ENCODE data around the gene PTDSS2. TPM values are rescaled to one million over a fixed set of nuclear protein-coding genes. Genes with fewer than 3 reads are reported as not detected.

Gene PTDSS2
- total and polyA plus RNA-seq, 2 of the 13 experiments (the other 11 are each of a cell fraction or from before 2014, with no cell fraction given), result 21.7 to 26.4 TPM

DNA sequence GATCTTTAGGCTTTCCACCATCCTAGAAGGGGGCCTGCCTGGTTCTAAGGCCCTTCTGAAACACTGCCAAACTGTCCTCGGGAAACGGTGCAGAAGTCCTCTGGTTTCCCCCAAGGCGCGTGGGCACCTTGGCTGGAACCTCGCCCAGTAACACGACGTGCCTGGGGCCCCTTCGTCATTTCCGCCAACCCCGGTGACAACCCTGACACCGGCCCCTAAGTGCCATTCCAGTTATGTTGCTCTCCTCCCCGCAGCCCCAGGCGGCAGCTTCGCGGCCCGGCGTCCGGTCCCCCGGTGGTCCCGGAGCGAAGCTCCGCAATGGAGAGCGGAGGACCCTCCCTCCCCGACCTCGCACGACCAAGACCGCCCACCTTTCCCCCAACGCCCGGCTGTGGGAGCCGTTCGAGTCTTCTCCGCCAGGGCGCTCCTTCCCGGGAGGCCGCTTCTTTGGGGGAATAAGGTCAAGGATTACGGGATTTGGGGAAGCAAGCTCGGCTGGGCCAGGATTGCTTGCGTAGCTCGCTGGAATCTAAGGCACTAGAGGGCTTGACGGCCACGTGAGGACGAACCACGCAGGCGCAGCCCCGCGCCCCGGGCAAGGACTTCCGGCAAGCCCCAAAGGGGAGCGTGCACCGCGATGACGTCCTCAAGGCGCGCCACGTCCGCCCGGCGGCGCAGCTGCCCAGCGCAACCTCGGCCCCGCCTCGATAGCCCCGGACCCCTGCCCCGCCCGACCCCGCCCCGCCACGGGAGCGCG lies 56.3 kb downstream of the PTDSS2 start (continued):
- TF ChIP-seq, protein P1, sequence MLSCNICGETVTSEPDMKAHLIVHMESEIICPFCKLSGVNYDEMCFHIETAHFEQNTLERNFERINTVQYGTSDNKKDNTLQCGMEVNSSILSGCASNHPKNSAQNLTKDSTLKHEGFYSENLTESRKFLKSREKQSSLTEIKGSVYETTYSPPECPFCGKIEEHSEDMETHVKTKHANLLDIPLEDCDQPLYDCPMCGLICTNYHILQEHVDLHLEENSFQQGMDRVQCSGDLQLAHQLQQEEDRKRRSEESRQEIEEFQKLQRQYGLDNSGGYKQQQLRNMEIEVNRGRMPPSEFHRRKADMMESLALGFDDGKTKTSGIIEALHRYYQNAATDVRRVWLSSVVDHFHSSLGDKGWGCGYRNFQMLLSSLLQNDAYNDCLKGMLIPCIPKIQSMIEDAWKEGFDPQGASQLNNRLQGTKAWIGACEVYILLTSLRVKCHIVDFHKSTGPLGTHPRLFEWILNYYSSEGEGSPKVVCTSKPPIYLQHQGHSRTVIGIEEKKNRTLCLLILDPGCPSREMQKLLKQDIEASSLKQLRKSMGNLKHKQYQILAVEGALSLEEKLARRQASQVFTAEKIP (CRISPR knock-in tag; IDR thresholded peaks at IDR 0.05; ENCODE audit: borderline replicate concordance), result no peak
- no peak for TF ChIP-seq HHEX (CRISPR knock-in tag; IDR thresholded peaks at IDR 0.05)
- no peak for TF ChIP-seq SETDB1 (CRISPR knock-in tag; IDR thresholded peaks at IDR 0.05; ENCODE audit: borderline replicate concordance)
- no peak for TF ChIP-seq NFIC (IDR thresholded peaks at IDR 0.05; ENCODE audit: low read length)
- TF ChIP-seq, protein P2, sequence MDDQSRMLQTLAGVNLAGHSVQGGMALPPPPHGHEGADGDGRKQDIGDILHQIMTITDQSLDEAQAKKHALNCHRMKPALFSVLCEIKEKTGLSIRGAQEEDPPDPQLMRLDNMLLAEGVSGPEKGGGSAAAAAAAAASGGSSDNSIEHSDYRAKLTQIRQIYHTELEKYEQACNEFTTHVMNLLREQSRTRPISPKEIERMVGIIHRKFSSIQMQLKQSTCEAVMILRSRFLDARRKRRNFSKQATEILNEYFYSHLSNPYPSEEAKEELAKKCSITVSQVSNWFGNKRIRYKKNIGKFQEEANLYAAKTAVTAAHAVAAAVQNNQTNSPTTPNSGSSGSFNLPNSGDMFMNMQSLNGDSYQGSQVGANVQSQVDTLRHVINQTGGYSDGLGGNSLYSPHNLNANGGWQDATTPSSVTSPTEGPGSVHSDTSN (CRISPR knock-in tag; IDR thresholded peaks at IDR 0.05; ENCODE audit: borderline replicate concordance), result no peak
- TF ChIP-seq, protein P3, sequence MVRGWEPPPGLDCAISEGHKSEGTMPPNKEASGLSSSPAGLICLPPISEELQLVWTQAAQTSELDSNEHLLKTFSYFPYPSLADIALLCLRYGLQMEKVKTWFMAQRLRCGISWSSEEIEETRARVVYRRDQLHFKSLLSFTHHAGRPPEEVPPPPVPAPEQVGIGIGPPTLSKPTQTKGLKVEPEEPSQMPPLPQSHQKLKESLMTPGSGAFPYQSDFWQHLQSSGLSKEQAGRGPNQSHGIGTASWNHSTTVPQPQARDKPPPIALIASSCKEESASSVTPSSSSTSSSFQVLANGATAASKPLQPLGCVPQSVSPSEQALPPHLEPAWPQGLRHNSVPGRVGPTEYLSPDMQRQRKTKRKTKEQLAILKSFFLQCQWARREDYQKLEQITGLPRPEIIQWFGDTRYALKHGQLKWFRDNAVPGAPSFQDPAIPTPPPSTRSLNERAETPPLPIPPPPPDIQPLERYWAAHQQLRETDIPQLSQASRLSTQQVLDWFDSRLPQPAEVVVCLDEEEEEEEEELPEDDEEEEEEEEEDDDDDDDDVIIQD (CRISPR knock-in tag; IDR thresholded peaks at IDR 0.05; ENCODE audit: low read depth), result no peak
- TF ChIP-seq, protein P4, sequence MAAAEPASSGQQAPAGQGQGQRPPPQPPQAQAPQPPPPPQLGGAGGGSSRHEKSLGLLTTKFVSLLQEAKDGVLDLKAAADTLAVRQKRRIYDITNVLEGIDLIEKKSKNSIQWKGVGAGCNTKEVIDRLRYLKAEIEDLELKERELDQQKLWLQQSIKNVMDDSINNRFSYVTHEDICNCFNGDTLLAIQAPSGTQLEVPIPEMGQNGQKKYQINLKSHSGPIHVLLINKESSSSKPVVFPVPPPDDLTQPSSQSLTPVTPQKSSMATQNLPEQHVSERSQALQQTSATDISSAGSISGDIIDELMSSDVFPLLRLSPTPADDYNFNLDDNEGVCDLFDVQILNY (CRISPR knock-in tag; conservative IDR thresholded peaks at IDR 0.05), result no peak
- TF ChIP-seq FIP1L1 (IDR thresholded peaks at IDR 0.05; ENCODE audit: borderline replicate concordance, insufficient read depth, low read depth, low read length), result no peak
- no peak for TF ChIP-seq CC2D1A (CRISPR knock-in tag; IDR thresholded peaks at IDR 0.05)
- TF ChIP-seq PAF1 (CRISPR knock-in tag; IDR thresholded peaks at IDR 0.05), result no peak
- no peak for TF ChIP-seq TCF12 (IDR thresholded peaks at IDR 0.05)
- peak; percentile 72; the same call in 1 of the 2 replicates for TF ChIP-seq TCF12 (CRISPR knock-in tag; IDR thresholded peaks at IDR 0.05)
- peak; percentile 82 for TF ChIP-seq ZNF747 (CRISPR knock-in tag; IDR thresholded peaks at IDR 0.05; ENCODE audit: borderline replicate concordance)
- no peak for TF ChIP-seq ZNF224 (CRISPR knock-in tag; IDR thresholded peaks at IDR 0.05)
- no peak for TF ChIP-seq KDM4B (CRISPR knock-in tag; IDR thresholded peaks at IDR 0.05)
- TF ChIP-seq DNMT1 (CRISPR knock-in tag; IDR thresholded peaks at IDR 0.05), result no peak; the same call in 1 of the 2 replicates
- TF ChIP-seq, protein P5, sequence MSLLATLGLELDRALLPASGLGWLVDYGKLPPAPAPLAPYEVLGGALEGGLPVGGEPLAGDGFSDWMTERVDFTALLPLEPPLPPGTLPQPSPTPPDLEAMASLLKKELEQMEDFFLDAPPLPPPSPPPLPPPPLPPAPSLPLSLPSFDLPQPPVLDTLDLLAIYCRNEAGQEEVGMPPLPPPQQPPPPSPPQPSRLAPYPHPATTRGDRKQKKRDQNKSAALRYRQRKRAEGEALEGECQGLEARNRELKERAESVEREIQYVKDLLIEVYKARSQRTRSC (CRISPR knock-in tag; IDR thresholded peaks at IDR 0.05; ENCODE audit: low read depth), result no peak
- peak; percentile 82; the same call in 1 of the 2 replicates for TF ChIP-seq HOXA5 (CRISPR knock-in tag; IDR thresholded peaks at IDR 0.05)
- TF ChIP-seq EP300 (IDR thresholded peaks at IDR 0.05; ENCODE audit: low read depth in 2 of 2, low read length in 2 of 2), result peak in 1 of 2 experiments; percentile 63; a peak in 2 of 4 replicates
- no peak for TF ChIP-seq EP300 (CRISPR knock-in tag; IDR thresholded peaks at IDR 0.05; ENCODE audit: borderline replicate concordance)
- TF ChIP-seq RFXAP (CRISPR knock-in tag; IDR thresholded peaks at IDR 0.05; ENCODE audit: borderline replicate concordance), result no peak; the same call in 1 of the 2 replicates
- TF ChIP-seq, protein P6, sequence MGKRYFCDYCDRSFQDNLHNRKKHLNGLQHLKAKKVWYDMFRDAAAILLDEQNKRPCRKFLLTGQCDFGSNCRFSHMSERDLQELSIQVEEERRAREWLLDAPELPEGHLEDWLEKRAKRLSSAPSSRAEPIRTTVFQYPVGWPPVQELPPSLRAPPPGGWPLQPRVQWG (CRISPR knock-in tag; IDR thresholded peaks at IDR 0.05; ENCODE audit: borderline replicate concordance, low read depth), result no peak
- no peak for TF ChIP-seq MAFG (CRISPR knock-in tag; IDR thresholded peaks at IDR 0.05)
- TF ChIP-seq ETV6 (CRISPR knock-in tag; conservative IDR thresholded peaks at IDR 0.05), result no peak
